H9 (cell line): Measurements from ENCODE around the gene SMIM14. TPM values are rescaled to one million over a fixed set of nuclear protein-coding genes. Genes with fewer than 3 reads are reported as not detected.

Experiments
- DNase-seq: peaks from one replicate; pipeline ENCODE4 v3.0.0-alpha.2; 2017
- H2AFZ ChIP-seq: one replicate; pipeline ENCODE4 v1.6.1; 2013; ENCODE audit warnings: mild to moderate bottlenecking, low read length, control low read depth, moderate library complexity
- H2AK5ac ChIP-seq: 2 replicates; pipeline ENCODE4 v1.6.1; 2013; ENCODE audit warnings: low read length, control low read depth, mixed read lengths; ENCODE audit not compliant: insufficient read length
- H2BK120ac ChIP-seq: one replicate; pipeline ENCODE4 v1.6.1; 2013; ENCODE audit warnings: low read depth, mild to moderate bottlenecking, low read length, control low read depth, inconsistent platforms; ENCODE audit not compliant: poor library complexity, severe bottlenecking
- H2BK12ac ChIP-seq: 2 replicates; pipeline ENCODE4 v1.6.1; 2013; ENCODE audit warnings: low read length, control low read depth, mixed read lengths, low read depth; ENCODE audit not compliant: insufficient read length
- H2BK15ac ChIP-seq: 2 replicates; pipeline ENCODE4 v1.6.1; 2013; ENCODE audit warnings: low read depth, low read length, control low read depth
- H2BK20ac ChIP-seq: one replicate; pipeline ENCODE4 v1.6.1; 2013; ENCODE audit warnings: low read depth, mild to moderate bottlenecking, low read length, control low read depth, inconsistent platforms; ENCODE audit not compliant: poor library complexity, severe bottlenecking
- H2BK5ac ChIP-seq: 2 replicates; pipeline ENCODE4 v1.6.1; 2013; ENCODE audit warnings: low read length, control low read depth, mixed read lengths; ENCODE audit not compliant: insufficient read length
- H3K14ac ChIP-seq: 2 replicates; pipeline ENCODE4 v1.6.1; 2013; ENCODE audit warnings: low read length, control low read depth; ENCODE audit not compliant: insufficient read depth
- H3K18ac ChIP-seq: 2 replicates; pipeline ENCODE4 v1.6.1; 2013; ENCODE audit warnings: low read depth, mild to moderate bottlenecking, mixed read lengths, low read length, control low read depth; ENCODE audit not compliant: insufficient read length
- H3K23ac ChIP-seq: 2 replicates; pipeline ENCODE4 v1.6.1; 2013; ENCODE audit warnings: low read length, control low read depth, mixed read lengths, low read depth; ENCODE audit not compliant: insufficient read length
- H3K23me2 ChIP-seq: 2 replicates; pipeline ENCODE4 v1.6.1; 2013; ENCODE audit warnings: low read depth, mild to moderate bottlenecking, mixed read lengths, low read length, control low read depth; ENCODE audit not compliant: insufficient read length, poor library complexity, severe bottlenecking
- H3K27ac ChIP-seq: 2 replicates; pipeline ENCODE4 v1.5.1; 2013; ENCODE audit warnings: low read length, control low read depth, mixed read lengths, low read depth; ENCODE audit not compliant: insufficient read length
- H3K27me3 ChIP-seq: 2 replicates; pipeline ENCODE4 v1.6.1; 2013; ENCODE audit warnings: low read length, control low read depth, inconsistent platforms; ENCODE audit not compliant: insufficient read depth
- H3K4ac ChIP-seq: 2 replicates; pipeline ENCODE4 v1.6.1; 2013; ENCODE audit warnings: low read depth, mild to moderate bottlenecking, control low read depth, inconsistent platforms, low read length, moderate library complexity
- H3K4me1 ChIP-seq: 2 replicates; pipeline ENCODE4 v1.6.1; 2013; ENCODE audit warnings: low read length, control low read depth, inconsistent platforms; ENCODE audit not compliant: insufficient read depth
- H3K4me2 ChIP-seq: 2 replicates; pipeline ENCODE4 v1.6.1; 2013; ENCODE audit warnings: low read length, control low read depth, mixed read lengths; ENCODE audit not compliant: insufficient read length, insufficient read depth
- H3K56ac ChIP-seq: 2 replicates; pipeline ENCODE4 v1.6.1; 2013; ENCODE audit warnings: low read depth, mild to moderate bottlenecking, mixed read lengths, low read length, control low read depth; ENCODE audit not compliant: insufficient read length
- H3K79me1 ChIP-seq: 2 replicates; pipeline ENCODE4 v1.6.1; 2013; ENCODE audit warnings: low read depth, mild to moderate bottlenecking, moderate library complexity, low read length, control low read depth, inconsistent platforms; ENCODE audit not compliant: insufficient read depth, poor library complexity, severe bottlenecking
- H3K79me2 ChIP-seq: 2 replicates; pipeline ENCODE4 v1.6.1; 2013; ENCODE audit warnings: low read length, control low read depth, inconsistent platforms; ENCODE audit not compliant: insufficient read depth
- H3K9ac ChIP-seq: 2 replicates; pipeline ENCODE4 v1.6.1; 2013; ENCODE audit warnings: low read length, control low read depth, mixed read lengths; ENCODE audit not compliant: insufficient read length; ENCODE audit errors: extremely low read depth
- H3K9me3 ChIP-seq: one replicate; pipeline ENCODE4 v1.6.1; 2013; ENCODE audit warnings: low read depth, low read length, inconsistent platforms; ENCODE audit not compliant: control insufficient read depth
- H3T11ph ChIP-seq: one replicate; pipeline ENCODE4 v1.6.1; 2013; ENCODE audit warnings: mild to moderate bottlenecking, low read length, control low read depth, inconsistent platforms
- H4K20me1 ChIP-seq: one replicate; pipeline ENCODE4 v1.6.1; 2013; ENCODE audit not compliant: control insufficient read depth, insufficient read length, insufficient read depth
- H4K5ac ChIP-seq: 2 replicates; pipeline ENCODE4 v1.6.1; 2013; ENCODE audit warnings: low read depth, mild to moderate bottlenecking, mixed read lengths, low read length, control low read depth; ENCODE audit not compliant: insufficient read length
- H4K8ac ChIP-seq: replicated peaks from 2 replicates; pipeline ENCODE4 v1.6.1; 2013; ENCODE audit warnings: low read length, control low read depth, mixed read lengths, low read depth; ENCODE audit not compliant: insufficient read length
- H4K91ac ChIP-seq: 2 replicates; pipeline ENCODE4 v1.6.1; 2013; ENCODE audit warnings: low read depth, mild to moderate bottlenecking, moderate library complexity, mixed read lengths, low read length, control low read depth; ENCODE audit not compliant: insufficient read length
- H3K27ac Mint-ChIP-seq, 3 experiments: 2 replicates in 2 of 3; 3 replicates in 1 of 3; pipeline ENCODE4 v1.8.0; 2020 to 2021; ENCODE audit warnings: mixed read lengths in 3 of 3, mild to moderate bottlenecking in 1 of 3, moderate library complexity in 1 of 3
- H3K27me3 Mint-ChIP-seq: 2 replicates; pipeline ENCODE4 v1.8.0; 2021; ENCODE audit warnings: low read depth, mild to moderate bottlenecking, moderate library complexity, mixed read lengths
- H3K36me3 Mint-ChIP-seq, 3 experiments: 2 replicates in 2 of 3; 3 replicates in 1 of 3; pipeline ENCODE4 v1.8.0; 2020 to 2021; ENCODE audit warnings: low read depth in 3 of 3, mixed read lengths in 3 of 3; ENCODE audit not compliant: insufficient read depth in 1 of 3
- H3K4me1 Mint-ChIP-seq, 2 experiments: 2 replicates each; pipeline ENCODE4 v1.8.0; 2020; ENCODE audit warnings: mixed read lengths in 2 of 2
- H3K4me3 Mint-ChIP-seq, 2 experiments: 2 replicates in 1 of 2; 3 replicates in 1 of 2; pipeline ENCODE4 v1.8.0; 2020 to 2021; ENCODE audit warnings: mild to moderate bottlenecking in 2 of 2, mixed read lengths in 2 of 2, moderate library complexity in 1 of 2
- H3K9me3 Mint-ChIP-seq, 2 experiments: 2 replicates in 1 of 2; 3 replicates in 1 of 2; pipeline ENCODE4 v1.8.0; 2020; ENCODE audit warnings: mild to moderate bottlenecking in 2 of 2, mixed read lengths in 2 of 2, moderate library complexity in 1 of 2
- WGBS: extraction: QIAGEN DNeasy Blood & Tissue Kit; methylation state at CpG from one replicate; pipeline ENCODE4 v1.1.7; 2013; ENCODE audit warnings: missing lambda C conversion rate, low lambda C conversion rate, mixed read lengths; ENCODE audit not compliant: insufficient read length; ENCODE audit errors: extremely low coverage; 5-methylcytosine and 5-hydroxymethylcytosine counted together
- total RNA-seq: library from RNA; stranded (reverse); gene quantifications from 2 replicates; pipeline ENCODE4 v1.2.1, GENCODE V29; 2021
- TF ChIP-seq, protein P1 (sequence below): fragments of 200-600 bp; sonication (generic); conservative IDR thresholded peaks from 3 replicates; pipeline ENCODE4 v1.8.0; 2021; ENCODE audit warnings: antibody characterized with exemption, mild to moderate bottlenecking

Gene SMIM14
- total RNA-seq, 1 experiment from 2014 or later = 19.4 TPM

DNA sequence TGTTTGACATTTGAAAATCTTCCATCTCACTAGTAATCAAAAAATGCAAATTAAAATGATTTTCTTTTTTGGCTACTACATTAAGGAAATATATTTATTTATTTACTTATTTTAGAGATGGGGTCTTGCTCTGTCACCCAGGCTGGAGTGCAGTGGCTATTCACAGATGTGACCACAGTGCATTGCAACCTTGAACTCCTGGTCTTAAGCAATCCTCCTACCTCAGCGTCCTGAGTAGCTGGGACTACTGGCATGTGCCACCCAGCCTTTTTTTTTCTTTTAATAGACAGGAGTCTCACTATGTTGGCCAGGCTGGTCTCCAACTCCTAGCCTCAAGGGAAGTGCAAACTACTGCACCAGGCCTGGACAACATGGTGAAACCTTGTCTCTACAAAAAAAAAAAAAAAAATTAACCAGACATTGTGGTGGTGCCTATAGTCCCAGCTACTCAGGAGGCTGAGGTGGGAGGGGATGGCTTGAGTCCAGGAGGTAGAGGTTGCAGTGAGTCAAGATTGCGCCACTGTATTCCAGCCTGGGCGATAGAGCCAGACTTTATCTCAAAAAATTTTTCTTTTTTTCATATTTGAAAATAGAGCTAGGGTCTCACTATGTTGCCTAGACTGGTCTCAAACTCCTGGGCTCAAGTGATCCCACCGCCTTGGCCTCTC is 4.4 kb upstream of the SMIM14 start:
- Histone ChIP-seq H3K14ac (no peak overlapping the region), H3K9ac (no peak overlapping the region), H3K23ac (no peak overlapping the region), H4K5ac (no peak overlapping the region), H2BK5ac (no peak overlapping the region), H4K8ac (no peak overlapping the region), H3K18ac (no peak overlapping the region), H3K4me1 (no peaks in the 10 kb centered on the region), H4K91ac (no peak overlapping the region), H2BK12ac (no peak overlapping the region), H3K27ac (no peak overlapping the region), H3K4ac (no peak overlapping the region), H2AFZ (no peak overlapping the region), H2BK20ac (no peak overlapping the region), H2AK5ac (no peak overlapping the region), H3K4me2 (no peak overlapping the region), H3K79me1 (no peaks in the 10 kb centered on the region), H3K56ac (no peak overlapping the region), H3K23me2 (no peaks in the 10 kb centered on the region), H4K20me1 (no peaks in the 10 kb centered on the region), H3K9me3 (no peaks in the 10 kb centered on the region), H3K79me2 (no peaks in the 10 kb centered on the region), H3T11ph (no peak overlapping the region), H3K27me3 (no peaks in the 10 kb centered on the region), H2BK15ac (no peak overlapping the region), H2BK120ac (no peak overlapping the region)
- TF ChIP-seq, protein P1, sequence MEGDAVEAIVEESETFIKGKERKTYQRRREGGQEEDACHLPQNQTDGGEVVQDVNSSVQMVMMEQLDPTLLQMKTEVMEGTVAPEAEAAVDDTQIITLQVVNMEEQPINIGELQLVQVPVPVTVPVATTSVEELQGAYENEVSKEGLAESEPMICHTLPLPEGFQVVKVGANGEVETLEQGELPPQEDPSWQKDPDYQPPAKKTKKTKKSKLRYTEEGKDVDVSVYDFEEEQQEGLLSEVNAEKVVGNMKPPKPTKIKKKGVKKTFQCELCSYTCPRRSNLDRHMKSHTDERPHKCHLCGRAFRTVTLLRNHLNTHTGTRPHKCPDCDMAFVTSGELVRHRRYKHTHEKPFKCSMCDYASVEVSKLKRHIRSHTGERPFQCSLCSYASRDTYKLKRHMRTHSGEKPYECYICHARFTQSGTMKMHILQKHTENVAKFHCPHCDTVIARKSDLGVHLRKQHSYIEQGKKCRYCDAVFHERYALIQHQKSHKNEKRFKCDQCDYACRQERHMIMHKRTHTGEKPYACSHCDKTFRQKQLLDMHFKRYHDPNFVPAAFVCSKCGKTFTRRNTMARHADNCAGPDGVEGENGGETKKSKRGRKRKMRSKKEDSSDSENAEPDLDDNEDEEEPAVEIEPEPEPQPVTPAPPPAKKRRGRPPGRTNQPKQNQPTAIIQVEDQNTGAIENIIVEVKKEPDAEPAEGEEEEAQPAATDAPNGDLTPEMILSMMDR = no peak
- WGBS = no CpG with 5 or more reads among the region's 4 CpGs
- peaks cover 19 to 21% of the 10 kb centered on the region in 2 experiments for H3K4me1 Mint-ChIP-seq
- H3K4me3 Mint-ChIP-seq = no peak overlapping the region
- no peaks in the 10 kb centered on the region; a peak in 1 of 5 replicates for H3K9me3 Mint-ChIP-seq
- no peaks in the 10 kb centered on the region for H3K27me3 Mint-ChIP-seq
- DNase-seq = no peak
- H3K27ac Mint-ChIP-seq = no peak overlapping the region
- no peaks in the 10 kb centered on the region for H3K36me3 Mint-ChIP-seq
